Caco-2 (cell line): ENCODE results near the gene METTL25B. TPM values are rescaled to one million over a fixed set of nuclear protein-coding genes. Genes with fewer than 3 reads are reported as not detected.

Source experiments
- BruUV-seq: library from RNA; stranded (reverse); fragments of 400-500 nt; replicated peaks from 2 replicates; lab custom pipeline; 2021; lab: Mats Ljungman, UMichigan
- CTCF ChIA-PET: fragments of 300-600 bp; sonication (Branson Sonifier 250); formaldehyde crosslinking; loops from one replicate; lab custom pipeline; 2022; ENCODE audit warnings: antibody characterized with exemption; lab: Charles Lee
- POLR2A ChIA-PET: fragments of 300-600 bp; sonication (Branson Sonifier 250); formaldehyde crosslinking; loops from one replicate; lab custom pipeline; 2022; ENCODE audit warnings: antibody characterized with exemption; lab: Charles Lee
- DNase-seq, 2 experiments: peaks; one replicate each; pipeline versions ENCODE4 v3.0.0 to v3.0.0-alpha.2; 2020 to 2022
- H3K27me3 ChIP-seq: replicated peaks from 2 replicates; pipeline ENCODE4 v1.6.0; 2011; ENCODE audit warnings: low read length; ENCODE audit not compliant: control insufficient read depth, insufficient read depth
- H3K36me3 ChIP-seq: 2 replicates; pipeline ENCODE4 v1.5.1; 2011; ENCODE audit warnings: low read length; ENCODE audit not compliant: control insufficient read depth, insufficient read depth
- H3K4me1 ChIP-seq: fragments of 250-450 bp; sonication (Bioruptor Pico); 2 replicates; pipeline ENCODE4 v1.5.1; 2020; ENCODE audit warnings: mild to moderate bottlenecking
- H3K4me3 ChIP-seq: 2 replicates; pipeline ENCODE4 v1.5.1; 2011; ENCODE audit warnings: low read depth, mild to moderate bottlenecking, control low read depth, low read length
- H3K9me3 ChIP-seq: fragments of 250-450 bp; sonication (Bioruptor Pico); 2 replicates; pipeline ENCODE4 v1.5.1; 2020; ENCODE audit warnings: mild to moderate bottlenecking, moderate library complexity
- H3K27ac Mint-ChIP-seq: one replicate; pipeline ENCODE4 v1.8.0; 2022; ENCODE audit warnings: mixed read lengths; ENCODE audit not compliant: unreplicated experiment
- H3K27me3 Mint-ChIP-seq: one replicate; pipeline ENCODE4 v1.8.0; 2022; ENCODE audit warnings: mixed read lengths; ENCODE audit not compliant: insufficient read depth, unreplicated experiment
- H3K36me3 Mint-ChIP-seq: one replicate; pipeline ENCODE4 v1.8.0; 2022; ENCODE audit warnings: mild to moderate bottlenecking, mixed read lengths; ENCODE audit not compliant: insufficient read depth, unreplicated experiment
- H3K4me1 Mint-ChIP-seq: one replicate; pipeline ENCODE4 v1.8.0; 2022; ENCODE audit warnings: low read depth, mixed read lengths; ENCODE audit not compliant: unreplicated experiment
- H3K4me3 Mint-ChIP-seq: one replicate; pipeline ENCODE4 v1.8.0; 2022; ENCODE audit warnings: mild to moderate bottlenecking, moderate library complexity, mixed read lengths; ENCODE audit not compliant: unreplicated experiment
- H3K9me3 Mint-ChIP-seq: one replicate; pipeline ENCODE4 v1.8.0; 2022; ENCODE audit warnings: mixed read lengths; ENCODE audit not compliant: unreplicated experiment
- intact Hi-C: fragments of 100-400 bp; cut with micrococcal nuclease; formaldehyde crosslinking; loops from one replicate; pipeline ENCODE4 v1.10.0; 2022; ENCODE audit not compliant: unreplicated experiment
- total RNA-seq: library from RNA; stranded (reverse); gene quantifications from 2 replicates; pipeline ENCODE4 v1.2.3, GENCODE V29; 2022
- TF ChIP-seq, protein P1 (sequence below), 2 experiments: fragments of 200-600 bp in 1 of 2; IDR thresholded peaks; 1 replicate in 1 of 2; 2 replicates in 1 of 2; pipeline versions ENCODE4 v1.5.1 to v1.8.0; 2011 to 2022; ENCODE audit warnings: antibody characterized with exemption in 1 of 2, control low read depth in 1 of 2, inconsistent platforms in 1 of 2, low read depth in 1 of 2, low read length in 1 of 2, mild to moderate bottlenecking in 1 of 2, moderate library complexity in 1 of 2; ENCODE audit not compliant: insufficient read depth in 1 of 2, severe bottlenecking in 1 of 2, unreplicated experiment in 1 of 2

The METTL25B gene
- total RNA-seq, 1 experiment from 2014 or later = 26.6 TPM

DNA sequence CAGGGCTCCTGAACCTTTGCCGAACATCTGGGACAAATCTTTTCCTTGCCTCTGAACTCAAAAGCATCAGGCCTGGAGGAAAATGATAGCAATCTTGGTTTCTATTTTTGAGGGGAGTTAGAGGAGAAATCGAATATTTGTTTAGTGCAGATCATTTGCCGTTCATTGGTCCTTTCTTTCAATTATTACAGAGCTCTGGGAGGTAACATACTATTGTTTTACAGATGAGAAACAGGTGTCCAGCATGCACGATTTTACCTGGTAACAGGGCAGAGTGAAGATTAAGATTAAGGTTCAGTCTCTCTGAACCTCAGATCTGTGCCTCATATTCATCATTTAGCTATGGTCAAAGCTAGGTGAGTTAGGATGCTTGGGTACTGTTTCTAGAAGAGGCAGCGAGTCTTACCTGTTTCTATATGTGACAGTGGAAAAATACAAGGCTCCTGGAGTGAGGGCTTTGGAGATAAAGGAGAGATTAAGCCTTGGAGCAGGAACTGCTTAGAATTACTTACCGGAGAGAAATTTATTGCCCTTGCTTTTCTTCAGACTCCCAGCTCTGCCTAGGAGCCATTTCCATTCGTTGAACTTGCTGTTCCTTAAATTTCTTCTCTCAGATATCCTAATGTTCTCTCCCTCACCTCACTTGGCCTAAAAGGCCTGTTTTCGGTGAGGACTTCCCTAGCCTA, 40.5 kb downstream of the METTL25B start:
- Mint-ChIP-seq H3K4me3 (no peak overlapping the region), H3K9me3 (no peaks in the 10 kb centered on the region), H3K4me1 (peaks cover 49% of the 10 kb centered on the region), H3K27ac (no peak overlapping the region), H3K27me3 (no peaks in the 10 kb centered on the region), H3K36me3 (peaks cover 38% of the 10 kb centered on the region)
- H3K4me3 ChIP-seq = peak overlapping the region; percentile 93
- H3K27me3 ChIP-seq = no peaks in the 10 kb centered on the region
- H3K9me3 ChIP-seq = no peaks in the 10 kb centered on the region
- peaks cover 12% of the 10 kb centered on the region; the same call in 1 of the 2 replicates for H3K4me1 ChIP-seq
- intact Hi-C loops = no loop called here
- POLR2A ChIA-PET = interaction anchor here (1.1 kb wide), 1 partner anchor 40 kb away, joined by 9 read pairs; the partner anchor contains the start of genes ISG20L2 and METTL25B
- CTCF ChIA-PET = no interaction called here
- no peak for DNase-seq
- TF ChIP-seq, protein P1, sequence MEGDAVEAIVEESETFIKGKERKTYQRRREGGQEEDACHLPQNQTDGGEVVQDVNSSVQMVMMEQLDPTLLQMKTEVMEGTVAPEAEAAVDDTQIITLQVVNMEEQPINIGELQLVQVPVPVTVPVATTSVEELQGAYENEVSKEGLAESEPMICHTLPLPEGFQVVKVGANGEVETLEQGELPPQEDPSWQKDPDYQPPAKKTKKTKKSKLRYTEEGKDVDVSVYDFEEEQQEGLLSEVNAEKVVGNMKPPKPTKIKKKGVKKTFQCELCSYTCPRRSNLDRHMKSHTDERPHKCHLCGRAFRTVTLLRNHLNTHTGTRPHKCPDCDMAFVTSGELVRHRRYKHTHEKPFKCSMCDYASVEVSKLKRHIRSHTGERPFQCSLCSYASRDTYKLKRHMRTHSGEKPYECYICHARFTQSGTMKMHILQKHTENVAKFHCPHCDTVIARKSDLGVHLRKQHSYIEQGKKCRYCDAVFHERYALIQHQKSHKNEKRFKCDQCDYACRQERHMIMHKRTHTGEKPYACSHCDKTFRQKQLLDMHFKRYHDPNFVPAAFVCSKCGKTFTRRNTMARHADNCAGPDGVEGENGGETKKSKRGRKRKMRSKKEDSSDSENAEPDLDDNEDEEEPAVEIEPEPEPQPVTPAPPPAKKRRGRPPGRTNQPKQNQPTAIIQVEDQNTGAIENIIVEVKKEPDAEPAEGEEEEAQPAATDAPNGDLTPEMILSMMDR (IDR thresholded peaks at IDR 0.05; ENCODE audit: insufficient read depth in 1 of 2, low read depth in 1 of 2, low read length in 1 of 2, severe bottlenecking in 1 of 2, unreplicated experiment in 1 of 2) = no peak
- H3K36me3 ChIP-seq = peaks cover 4% of the 10 kb centered on the region
- no TSS peak for BruUV-seq

DNA sequence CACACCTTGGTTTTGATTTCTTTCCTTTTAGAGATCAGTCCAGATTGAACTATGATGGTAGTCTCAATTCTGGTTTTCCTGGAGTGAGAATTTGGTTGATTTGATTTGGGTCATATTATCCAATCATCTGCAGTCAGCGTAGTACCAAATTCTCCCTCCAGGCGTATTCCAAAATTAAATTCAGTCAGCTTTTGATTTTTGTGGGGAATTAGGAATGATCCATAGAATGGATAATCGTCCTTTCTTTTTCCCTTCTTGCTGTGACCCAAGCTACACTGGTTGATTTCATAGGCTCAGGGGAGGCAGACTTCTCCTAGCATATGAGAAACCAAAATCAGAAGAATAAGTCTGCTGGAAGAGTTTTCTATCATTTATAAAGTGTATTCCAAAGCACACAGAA, 44.0 kb downstream of the METTL25B start:
- no TSS peak for BruUV-seq
- Histone ChIP-seq H3K9me3 (no peaks in the 10 kb centered on the region), H3K4me1 (peaks cover 12% of the 10 kb centered on the region; the same call in 1 of the 2 replicates), H3K27me3 (no peaks in the 10 kb centered on the region), H3K4me3 (no peak overlapping the region), H3K36me3 (peaks cover 4% of the 10 kb centered on the region)
- DNase-seq = no peak
- CTCF ChIA-PET = interaction anchor here (1.1 kb wide), 1 partner anchor 120 kb away, joined by 6 read pairs; no protein-coding TSS in a partner anchor
- intact Hi-C loops = no loop called here
- no peak overlapping the region for H3K27ac Mint-ChIP-seq
- no peaks in the 10 kb centered on the region for H3K9me3 Mint-ChIP-seq
- no peaks in the 10 kb centered on the region for H3K27me3 Mint-ChIP-seq
- no peak overlapping the region for H3K4me3 Mint-ChIP-seq
- H3K36me3 Mint-ChIP-seq = peaks cover 52% of the 10 kb centered on the region
- TF ChIP-seq, protein P1 (IDR thresholded peaks at IDR 0.05; ENCODE audit: insufficient read depth in 1 of 2, low read depth in 1 of 2, low read length in 1 of 2, severe bottlenecking in 1 of 2, unreplicated experiment in 1 of 2) = no peak
- peaks cover 42% of the 10 kb centered on the region for H3K4me1 Mint-ChIP-seq
- POLR2A ChIA-PET = interaction anchor here (0.5 kb wide), 1 partner anchor 272 kb away, joined by 4 read pairs; the partner anchor contains the start of gene MEF2D

DNA sequence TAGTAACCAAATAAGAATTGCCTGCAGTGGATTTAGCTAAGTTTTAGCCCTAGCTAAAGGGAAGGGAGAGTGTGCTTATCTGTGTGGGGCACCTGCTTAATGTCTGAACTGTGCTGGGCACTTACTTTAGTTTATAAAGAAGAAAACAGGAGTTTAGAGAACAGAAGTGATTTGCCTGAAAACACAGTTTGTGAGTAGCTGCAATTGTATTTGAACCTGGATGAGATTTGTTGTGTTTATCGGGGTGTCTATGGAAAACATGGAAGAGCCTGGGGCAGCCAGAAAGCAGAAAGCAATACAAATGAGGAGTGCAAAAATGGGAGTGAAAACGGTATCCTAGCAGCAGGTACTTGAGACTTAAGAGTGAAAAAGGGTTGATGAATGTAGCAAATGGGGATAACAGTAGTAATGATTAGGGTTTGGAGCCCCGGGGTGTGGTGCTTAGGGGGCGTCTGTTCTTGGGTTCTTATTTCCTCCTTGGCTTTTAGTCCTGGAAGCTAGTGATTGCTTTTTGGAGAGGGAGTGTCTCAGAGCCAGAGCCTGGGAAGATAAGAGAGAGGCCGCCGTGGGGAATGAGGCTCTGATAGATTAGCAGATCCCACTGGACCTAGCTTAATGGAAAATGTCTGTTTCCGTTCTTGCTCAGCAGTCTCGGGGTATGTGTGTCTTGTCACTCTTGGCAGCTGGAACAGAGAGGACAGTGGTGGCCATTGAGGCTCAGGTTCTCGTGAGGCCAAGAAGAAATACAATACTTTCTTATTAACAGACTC, 44.6 kb downstream of the METTL25B start:
- no peak overlapping the region for H3K27ac Mint-ChIP-seq
- Histone ChIP-seq H3K27me3 (no peaks in the 10 kb centered on the region), H3K4me3 (no peak overlapping the region), H3K4me1 (peaks cover 12% of the 10 kb centered on the region; the same call in 1 of the 2 replicates), H3K36me3 (peaks cover 4% of the 10 kb centered on the region), H3K9me3 (no peaks in the 10 kb centered on the region)
- H3K36me3 Mint-ChIP-seq = peaks cover 59% of the 10 kb centered on the region
- H3K4me3 Mint-ChIP-seq = no peak overlapping the region
- H3K27me3 Mint-ChIP-seq = no peaks in the 10 kb centered on the region
- H3K4me1 Mint-ChIP-seq = peaks cover 42% of the 10 kb centered on the region
- no peak for DNase-seq
- no TSS peak for BruUV-seq
- ChIA-PET POLR2A (interaction anchor here (0.5 kb wide), 1 partner anchor 273 kb away, joined by 4 read pairs; the partner anchor contains the start of gene MEF2D), CTCF (interaction anchor here (1.1 to 1.2 kb wide), 2 partner anchors 47 to 119 kb away, joined by 6 to 7 read pairs; no protein-coding TSS in a partner anchor)
- intact Hi-C loops = no loop called here
- H3K9me3 Mint-ChIP-seq = no peaks in the 10 kb centered on the region
- TF ChIP-seq, protein P1 (IDR thresholded peaks at IDR 0.05; ENCODE audit: insufficient read depth in 1 of 2, low read depth in 1 of 2, low read length in 1 of 2, severe bottlenecking in 1 of 2, unreplicated experiment in 1 of 2) = no peak
